ENCODE results near the gene SAPCD2.

GRCh38 chr9:137067860-137068538 is 2.4 kb downstream of the SAPCD2 start:
- TF ChIP-seq CTCF (IDR thresholded peaks at IDR 0.05; ENCODE audit: low read length) = peak; percentile 65
- TF ChIP-seq EZH2 (IDR thresholded peaks at IDR 0.05; ENCODE audit: borderline replicate concordance, low read length) = no peak
